IPS-NIHi7 (cell line): ENCODE data around the gene NEU3.
"Not testable (repeated sequence)": the region's sequence is repeated elsewhere in the genome, so short reads cannot be mapped to it uniquely, and the experiment has no call there.

Experiments
- DNase-seq: peaks from one replicate; pipeline ENCODE4 v3.0.0; 2012; ENCODE audit warnings: mixed read lengths; ENCODE audit errors: extremely low spot score

Gene NEU3, protein sequence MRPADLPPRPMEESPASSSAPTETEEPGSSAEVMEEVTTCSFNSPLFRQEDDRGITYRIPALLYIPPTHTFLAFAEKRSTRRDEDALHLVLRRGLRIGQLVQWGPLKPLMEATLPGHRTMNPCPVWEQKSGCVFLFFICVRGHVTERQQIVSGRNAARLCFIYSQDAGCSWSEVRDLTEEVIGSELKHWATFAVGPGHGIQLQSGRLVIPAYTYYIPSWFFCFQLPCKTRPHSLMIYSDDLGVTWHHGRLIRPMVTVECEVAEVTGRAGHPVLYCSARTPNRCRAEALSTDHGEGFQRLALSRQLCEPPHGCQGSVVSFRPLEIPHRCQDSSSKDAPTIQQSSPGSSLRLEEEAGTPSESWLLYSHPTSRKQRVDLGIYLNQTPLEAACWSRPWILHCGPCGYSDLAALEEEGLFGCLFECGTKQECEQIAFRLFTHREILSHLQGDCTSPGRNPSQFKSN

DNA sequence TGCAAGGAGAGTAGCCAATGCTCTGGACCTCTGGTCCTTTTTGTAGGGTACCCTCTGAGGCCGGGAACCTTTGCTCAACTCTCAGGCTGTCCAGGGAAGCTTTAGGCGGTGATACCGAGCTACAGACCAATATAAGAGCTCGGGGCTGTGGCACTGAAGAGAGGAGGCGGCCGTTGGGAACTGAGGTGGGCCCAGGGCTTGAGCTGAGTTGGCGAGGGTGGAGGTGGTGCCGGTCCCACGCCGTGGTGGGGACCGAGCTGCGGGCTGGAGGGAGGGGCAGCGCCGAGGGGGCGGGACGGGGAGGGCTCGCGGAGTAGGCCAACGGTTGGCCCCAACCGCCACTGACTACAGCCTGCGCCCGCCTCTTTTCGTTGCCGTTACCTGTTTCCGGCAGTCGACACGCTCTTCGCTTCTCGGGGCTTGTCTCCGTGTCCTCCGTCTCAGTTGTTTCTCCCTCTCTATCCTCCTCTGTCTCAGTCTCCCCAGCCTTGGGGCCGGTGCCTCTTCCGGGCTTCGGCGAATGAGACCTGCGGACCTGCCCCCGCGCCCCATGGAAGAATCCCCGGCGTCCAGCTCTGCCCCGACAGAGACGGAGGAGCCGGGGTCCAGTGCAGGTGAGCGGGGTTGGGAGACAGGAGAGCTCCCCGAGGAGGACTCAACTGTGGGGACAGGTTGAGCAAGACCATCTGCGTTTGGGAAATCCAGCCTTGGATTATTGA is at the start of gene NEU3:
TSS of gene NEU3 (plus strand) at position 393 of the 719 bp plus-strand sequence. CDS start at position 521, 128 bp downstream.
- peak; percentile 94 for DNase-seq

DNA sequence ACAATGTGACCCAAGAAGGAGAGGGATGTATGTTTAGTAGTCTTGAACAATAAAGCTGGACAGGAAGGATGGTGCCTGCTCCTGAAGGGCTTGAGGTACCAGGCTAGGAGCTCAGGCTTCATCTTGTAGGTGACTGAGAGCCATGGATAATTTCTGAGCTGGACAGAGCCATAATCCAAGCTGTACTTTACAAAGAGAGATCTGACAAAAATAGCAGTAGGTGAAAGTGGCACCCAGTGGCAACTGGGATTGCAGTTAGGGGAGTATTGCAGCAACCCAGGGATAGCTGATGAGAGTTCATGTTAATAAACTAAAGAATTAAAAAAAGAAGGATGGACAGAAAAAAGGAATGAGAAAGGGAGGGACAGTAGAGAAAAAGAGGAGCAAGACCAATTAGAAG is 47.2 kb upstream of the NEU3 start:
- DNase-seq = no peak

DNA sequence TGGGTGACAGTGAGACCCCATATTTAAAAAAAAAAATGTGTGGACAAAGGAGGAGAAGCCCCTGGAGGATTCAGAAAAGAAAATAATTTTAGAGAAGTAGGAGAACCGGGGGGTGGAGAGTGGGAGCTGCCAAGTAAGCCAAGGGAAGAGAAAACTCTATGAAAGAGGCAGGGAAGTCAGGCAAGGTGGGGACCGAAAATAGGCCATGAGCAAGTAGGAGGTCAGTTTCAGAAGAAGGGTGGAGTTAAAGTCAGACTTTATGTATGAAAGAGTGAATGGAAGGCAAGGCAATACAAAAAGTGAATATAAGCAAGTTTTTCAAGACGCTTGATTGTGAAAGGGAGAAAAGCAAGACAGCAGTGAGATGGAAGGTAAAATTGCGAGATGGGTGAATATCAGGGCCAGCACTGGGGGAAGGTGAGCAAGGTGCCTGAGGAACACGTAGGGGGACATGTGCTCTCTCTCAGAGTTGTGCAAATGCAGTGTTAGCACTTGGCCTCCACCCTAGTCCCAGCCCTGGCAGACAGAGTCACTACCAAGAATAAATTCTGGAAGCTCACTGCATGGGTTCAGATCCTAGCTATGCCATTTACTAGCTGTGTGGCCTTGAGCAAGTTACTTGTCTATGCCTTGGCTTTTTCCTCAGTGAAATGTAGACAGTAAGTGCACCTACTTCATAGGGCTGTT is 46.5 kb upstream of the NEU3 start:
- no peak for DNase-seq

DNA sequence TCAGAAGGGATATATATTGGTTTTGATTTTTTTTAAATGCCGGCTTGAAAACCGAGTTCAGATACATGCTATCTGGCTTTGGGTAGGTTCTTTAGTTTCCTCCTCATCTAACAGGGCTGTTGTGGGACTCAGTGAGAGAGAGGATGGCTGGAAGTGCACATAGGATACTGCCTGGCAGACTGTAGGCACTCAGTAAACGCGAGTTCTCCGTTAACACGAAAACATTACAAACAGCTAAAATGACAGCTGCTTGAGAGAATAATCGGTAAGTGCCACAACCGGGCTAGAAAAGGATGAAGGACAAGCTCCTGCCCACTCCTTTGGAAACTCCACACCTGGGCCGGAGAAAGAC is 40.2 kb upstream of the NEU3 start:
- DNase-seq = peak; percentile 47

DNA sequence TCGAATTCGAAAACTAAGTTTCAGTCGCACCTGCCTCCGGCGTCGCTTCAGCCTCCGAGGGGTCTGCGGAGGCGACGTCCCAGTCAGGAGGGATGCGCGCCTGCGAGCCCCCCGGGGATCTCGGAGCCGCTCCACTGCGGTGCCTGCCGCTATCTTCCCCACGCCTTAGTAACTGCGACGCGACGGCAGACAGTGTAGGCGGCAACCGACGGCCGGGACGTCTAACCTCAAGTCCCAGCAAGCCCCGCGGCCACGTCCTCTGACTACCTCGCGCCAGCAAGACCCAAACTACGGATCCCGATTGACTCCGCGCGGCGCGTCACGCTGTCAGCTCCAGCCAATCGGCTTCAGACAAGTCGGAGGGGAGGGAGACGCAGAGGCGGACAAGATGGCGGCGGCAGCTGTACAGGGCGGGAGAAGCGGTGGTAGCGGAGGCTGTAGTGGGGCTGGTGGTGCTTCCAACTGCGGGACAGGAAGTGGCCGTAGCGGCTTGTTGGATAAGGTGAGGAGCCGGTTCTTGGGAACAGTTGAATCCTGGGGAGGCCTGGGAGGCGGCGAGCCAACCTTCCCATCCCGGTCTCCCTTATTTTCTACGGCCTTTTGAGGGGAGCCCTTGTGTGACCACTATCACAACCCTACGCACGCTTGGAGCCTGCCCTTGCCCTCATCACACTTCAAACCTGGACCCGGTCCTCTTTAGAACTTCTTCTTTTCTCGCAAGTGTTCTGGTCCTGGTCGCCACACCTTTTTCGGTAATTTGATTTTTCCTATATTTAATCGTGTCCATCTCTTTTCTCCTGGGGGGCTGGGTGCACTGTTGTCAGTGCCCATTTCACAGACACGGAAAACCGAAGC is 39.6 kb upstream of the NEU3 start, which contains the start of the genes SPCS2 and XRRA1:
TSS of gene SPCS2 (plus strand) at position 369 of the 855 bp plus-strand sequence. CDS start at position 389, 20 bp downstream.
TSS of gene XRRA1 (minus strand) at position 194 of the 855 bp plus-strand sequence. CDS start 8,213 bp downstream, outside the sequence.
- peak; percentile 99 for DNase-seq

DNA sequence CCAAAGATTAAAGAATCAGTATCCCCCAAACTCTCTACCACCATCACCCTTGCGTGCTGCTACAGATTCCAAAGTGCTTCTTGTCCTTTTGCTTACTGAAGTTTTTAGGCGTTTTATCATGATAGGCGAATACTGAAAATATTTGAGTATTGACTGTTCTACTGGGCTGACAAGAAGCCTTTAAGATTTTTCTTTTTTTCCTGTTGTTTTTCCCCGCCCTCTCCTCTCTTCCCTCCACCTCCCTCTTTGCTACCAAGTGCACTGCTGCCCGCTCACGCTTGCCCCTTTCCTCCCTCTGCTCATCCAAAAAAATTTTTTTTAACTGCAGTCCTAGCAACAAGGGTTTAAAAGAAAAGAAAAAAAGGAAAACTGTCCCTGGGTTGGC is 39.0 kb upstream of the NEU3 start:
- DNase-seq = peak; percentile 25

DNA sequence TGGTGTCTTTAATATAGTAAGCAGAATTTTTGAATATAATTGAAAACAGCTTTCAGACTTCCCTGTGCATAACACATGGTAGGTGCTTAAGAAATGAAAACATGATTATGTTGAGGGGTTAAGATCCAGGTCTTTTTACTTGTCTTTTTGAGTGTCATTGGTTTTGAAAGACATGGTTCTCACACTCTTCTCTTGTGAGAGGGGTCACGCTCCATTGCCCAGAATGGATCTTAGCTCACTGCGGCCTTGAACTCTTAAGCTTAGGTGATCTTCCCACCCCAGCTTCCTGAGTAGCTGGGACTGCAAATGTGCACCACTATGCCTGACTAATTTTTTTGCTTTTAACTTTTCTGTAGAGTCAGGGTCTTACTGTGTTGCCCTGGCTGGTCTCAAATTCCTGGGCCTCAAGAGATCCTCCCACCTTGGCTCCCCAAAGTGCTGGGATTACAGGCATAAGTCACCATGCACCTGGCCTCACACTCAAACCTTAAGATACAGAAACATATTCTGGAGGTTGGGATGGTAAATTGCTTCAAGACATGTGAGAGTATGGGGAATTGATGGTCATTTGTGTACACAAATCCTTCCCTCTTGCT is 38.3 kb upstream of the NEU3 start:
- no peak for DNase-seq

DNA sequence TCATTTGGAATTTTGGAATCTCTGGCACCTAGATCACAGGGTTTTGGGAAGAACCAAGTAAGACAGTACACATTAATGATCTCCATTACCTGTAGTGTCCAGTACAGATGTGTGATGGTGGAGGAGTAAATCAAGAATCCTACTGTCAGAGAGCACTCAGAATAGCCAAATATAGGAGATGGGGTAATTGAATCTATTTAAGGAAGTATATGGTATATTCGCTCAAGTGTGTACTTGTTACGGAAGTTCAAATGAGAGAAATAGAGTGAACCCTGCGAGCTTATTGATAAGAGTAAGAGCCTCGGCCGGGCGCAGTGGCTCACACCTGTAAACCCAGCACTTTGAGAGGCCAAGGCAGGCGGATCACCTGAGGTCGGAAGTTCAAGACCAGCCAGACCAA is 37.5 kb upstream of the NEU3 start:
- no peak for DNase-seq

DNA sequence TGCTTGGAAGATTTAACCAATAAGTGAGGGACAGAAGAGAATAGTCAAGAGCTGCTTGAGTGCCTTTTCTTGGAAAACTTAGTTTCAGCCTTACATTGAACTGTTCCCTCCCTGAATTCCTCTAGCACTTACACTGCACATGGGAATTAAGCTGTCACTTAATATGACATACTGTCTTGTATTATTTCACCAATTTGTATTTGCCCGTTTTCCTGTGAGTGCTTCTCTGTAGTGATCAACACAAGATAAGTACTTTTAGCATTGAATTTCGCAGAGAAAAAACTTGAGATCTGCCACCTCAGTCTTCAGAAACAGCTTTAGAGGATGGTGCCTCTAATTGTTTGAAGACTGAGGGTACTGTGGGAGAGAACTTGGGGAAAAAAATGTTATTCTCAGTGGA is 36.0 kb upstream of the NEU3 start:
- DNase-seq = no peak

DNA sequence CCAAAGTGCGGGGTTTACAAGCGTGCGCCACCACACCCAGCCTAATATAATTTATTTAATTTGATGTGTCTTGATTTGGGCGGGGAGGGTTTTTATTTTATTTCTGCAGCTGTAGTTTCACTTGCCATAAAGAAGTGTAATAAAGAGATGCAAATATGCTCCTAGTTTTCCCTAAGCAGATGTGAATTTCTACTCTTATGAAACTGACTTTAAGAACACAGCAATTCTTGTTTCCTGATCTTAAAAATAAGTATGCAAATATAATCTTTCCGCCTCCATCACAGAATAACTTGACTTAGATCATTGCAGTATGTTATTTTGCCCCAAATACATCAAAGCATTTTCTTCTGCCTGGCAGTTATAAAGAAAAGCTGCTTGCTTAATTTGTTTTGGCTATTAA is 35.3 kb upstream of the NEU3 start:
- no peak for DNase-seq

DNA sequence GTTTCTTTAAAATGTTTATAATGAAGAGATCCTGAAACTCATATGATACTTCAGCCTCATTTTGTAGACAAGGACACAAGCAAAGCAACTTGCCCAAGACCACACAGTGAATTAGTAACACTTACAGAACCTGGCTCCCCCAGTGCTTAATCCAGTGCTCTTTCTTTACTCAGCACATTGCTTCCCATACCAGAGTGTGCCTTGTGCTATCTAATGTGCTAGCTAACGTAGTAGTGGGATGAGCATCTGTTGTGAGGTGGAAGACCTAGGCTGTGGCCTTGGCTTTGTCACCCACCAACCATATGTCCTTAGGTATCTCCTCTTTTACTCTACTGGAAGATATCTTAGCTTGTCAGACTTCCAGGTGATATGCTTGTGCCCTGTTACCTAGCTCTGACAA is 34.5 kb upstream of the NEU3 start:
- no peak for DNase-seq

DNA sequence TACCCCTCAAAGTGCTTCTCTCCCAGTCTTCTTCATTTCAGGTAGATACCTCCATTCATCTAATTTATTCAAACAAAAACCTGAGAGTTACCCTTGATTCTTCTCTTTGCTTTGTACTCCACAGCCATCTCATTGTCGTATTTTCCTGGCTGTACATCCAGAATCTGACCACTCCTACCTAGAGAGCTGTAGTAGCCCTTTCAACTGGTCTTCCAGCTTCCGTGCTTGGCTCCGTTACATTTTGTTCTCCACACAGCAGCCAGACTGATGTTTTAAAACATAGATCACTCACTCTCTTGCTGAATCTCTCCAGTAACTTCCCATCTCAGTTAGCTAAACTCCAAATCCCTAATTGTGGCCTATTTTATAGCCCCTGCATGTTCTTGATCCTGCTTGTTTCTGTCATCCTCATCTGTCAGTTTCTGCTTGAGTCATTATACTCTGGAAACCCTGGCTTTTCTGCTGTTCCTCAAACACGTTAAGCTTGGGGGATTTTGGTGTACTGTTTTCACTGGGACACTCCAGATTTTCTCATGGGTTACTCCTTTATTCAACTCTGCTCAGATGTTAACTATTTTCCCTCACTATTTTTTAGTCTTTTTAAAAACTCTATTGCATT is 32.2 kb upstream of the NEU3 start:
- no peak for DNase-seq

DNA sequence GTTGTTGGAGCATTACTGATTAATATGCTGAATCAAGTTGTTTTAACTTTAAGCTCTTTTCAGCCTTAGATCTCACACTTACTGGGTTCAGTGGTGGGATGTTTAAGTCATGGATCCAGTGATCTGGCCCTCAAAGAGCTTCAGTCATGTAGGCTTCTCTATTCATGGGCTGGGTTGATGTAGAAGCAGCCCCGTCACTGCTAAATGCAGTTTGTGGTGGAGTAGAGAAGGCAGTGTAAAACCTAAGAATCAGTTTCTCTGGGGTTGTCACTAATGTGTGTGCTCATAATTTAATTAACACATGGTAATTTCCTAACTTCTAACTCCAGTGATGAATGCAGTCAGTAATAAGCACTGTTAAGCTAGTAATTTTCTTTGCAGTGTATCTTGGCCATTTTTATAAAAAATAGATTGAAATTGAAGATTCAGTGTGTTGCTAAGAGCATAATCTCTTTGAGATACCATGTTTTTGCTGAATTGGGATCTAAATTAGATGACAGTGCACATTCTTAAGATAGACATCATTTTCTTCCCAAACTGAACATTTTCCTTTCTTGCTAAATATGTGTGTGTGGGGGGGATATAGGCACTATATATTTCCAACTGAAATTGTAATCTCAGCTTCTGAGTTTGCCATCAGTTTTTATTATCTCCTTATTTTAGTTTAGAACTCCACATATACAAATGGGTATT is 30.6 kb upstream of the NEU3 start:
- no peak for DNase-seq

DNA sequence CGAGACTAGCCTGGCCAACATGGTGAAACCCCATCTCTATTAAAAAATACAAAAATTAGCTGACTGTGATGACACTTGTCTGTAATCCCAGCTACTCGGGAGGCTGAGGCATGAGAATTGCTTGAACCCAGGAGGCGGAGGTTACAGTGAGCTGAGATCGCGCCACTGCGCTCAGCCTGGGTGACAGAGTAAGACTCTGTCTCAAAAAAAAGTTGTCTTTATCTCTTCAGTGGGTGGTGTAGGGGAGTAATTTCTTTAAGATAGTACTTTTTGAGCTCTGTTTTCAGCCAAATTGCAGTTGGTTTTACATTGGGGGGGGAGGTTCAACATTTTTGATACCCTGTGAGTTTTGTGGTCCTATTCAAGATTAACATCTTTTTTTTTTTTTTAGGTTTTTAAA is 28.6 kb upstream of the NEU3 start:
- not testable (repeated sequence) for DNase-seq

DNA sequence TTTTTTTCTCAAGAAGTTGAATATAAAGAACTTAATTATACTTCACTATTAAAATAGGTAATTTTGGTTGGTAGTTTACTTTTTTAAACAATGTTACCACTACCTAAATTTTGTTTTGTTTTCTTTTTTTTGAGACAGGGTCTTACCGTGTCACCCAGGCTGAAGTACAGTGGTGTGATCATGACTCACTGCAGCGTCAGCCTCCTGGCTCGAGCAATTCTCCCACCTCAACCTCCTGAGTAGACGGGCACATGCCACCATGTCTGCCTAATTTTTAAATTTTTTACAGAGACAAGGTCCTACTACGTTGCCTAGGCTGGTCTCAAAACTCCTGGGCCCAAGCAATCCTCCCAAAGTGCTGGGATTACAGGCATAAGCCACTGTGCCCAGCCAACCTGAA is 22.1 kb upstream of the NEU3 start:
- DNase-seq = no peak

DNA sequence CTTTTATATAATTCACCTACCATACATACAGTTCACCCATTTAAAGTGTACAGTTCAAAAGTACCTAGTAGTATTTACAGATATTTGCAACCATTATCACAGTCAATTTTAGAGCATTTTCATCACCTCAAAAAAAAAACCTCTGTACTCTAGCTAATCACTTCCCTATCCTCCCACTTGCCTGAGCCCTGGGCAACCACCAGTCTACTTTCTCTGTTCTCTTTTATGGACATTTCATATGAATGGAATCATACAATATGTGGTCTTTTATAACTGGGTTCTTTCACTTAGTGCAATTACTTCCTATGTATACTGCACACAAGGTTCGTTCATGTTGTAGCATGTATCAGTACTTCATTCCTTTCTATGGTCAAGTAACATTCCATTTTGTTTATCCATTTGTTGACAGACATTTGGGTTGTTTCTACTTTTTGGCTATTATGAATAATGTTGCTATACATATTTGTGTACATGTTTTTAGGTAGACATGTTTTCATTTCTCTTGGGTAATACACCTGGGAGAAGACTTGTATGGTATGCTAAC is 17.8 kb upstream of the NEU3 start:
- no peak for DNase-seq

DNA sequence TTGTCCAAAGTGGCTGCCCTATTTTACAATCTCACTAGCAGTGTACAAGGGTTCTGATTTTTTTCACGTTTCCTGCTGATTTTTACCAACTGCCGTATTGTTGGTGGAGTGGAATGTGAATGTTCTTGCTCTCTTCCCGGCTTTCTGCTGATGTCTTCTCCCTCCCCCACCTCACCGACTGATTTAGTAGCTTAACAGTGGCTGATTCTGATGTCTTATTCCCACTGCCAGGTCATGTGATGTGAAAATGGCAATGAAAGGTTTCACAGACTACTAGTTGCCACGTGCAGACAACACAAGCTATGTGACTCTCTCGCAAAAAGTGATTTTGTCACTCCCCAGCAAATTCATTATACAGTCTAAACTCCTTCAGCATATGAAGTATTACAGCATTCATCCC is 17.3 kb upstream of the NEU3 start:
- no peak for DNase-seq

DNA sequence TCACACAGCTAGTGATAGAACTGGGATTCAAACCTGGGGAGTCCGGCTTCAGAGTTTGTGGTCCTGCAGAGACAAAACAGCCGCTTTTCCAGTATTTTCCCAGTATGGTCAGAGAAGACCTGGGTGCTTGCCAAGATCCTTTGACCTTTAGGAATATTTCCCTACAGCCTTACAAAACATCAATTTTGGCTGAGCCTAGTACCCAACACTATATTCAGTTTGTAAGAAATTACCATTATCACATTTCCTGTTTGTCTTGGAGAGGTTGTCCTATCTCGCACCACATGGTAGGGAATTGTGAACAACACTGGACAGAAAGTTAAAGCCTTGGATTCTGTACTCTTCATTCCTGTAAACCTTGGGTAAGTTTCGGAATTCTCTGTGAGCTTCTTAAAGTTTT is 10.7 kb upstream of the NEU3 start:
- DNase-seq = no peak

DNA sequence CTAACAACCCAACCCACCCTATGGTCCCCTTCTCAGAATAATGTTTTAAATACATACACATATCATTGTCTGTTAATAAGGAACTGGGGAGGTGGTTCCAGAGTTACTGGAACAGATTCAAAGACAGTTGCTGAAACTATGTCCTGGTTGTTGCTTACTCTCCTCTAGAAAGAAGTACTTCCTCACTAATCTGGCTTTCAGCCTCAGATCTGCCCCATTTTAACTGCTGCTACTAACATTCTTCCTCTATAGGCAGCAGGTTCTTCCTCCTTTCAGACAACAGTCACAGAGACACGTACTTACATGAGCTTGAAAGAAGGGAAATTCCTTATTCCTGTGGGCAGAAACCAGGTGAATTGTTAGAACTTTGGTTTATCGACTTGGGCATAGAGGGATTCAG is 8.1 kb upstream of the NEU3 start:
- no peak for DNase-seq

DNA sequence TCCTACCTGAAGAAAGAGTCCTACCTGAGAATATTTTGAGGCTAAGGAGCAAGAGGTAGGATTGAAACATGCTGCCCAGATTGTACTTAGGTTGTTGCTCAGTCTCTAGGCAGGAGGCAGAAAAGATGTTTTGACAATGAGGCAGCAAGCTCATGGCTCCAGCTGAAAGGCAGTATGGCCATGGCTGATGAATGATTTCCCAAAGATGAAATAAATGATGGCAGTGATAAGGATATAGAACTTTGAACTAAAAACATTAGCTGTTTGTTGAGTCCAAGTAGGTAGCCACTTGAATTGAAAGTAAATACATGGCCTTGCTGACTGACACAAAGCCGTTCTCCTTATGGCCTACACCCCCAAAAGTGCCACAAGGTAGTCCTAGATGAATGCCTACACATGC is 6.8 kb upstream of the NEU3 start:
- DNase-seq = no peak
